Astrocyte (in vitro differentiated cells and primary cell): Measurements from ENCODE around the gene MRRF.

ENCODE experiments used
- CTCF ChIP-seq: IDR thresholded peaks from 2 replicates; pipeline ENCODE4 v1.5.1; 2011; ENCODE audit warnings: low read depth, mild to moderate bottlenecking, inconsistent platforms, low read length, moderate library complexity; ENCODE audit not compliant: insufficient read depth
- EZH2 ChIP-seq: IDR thresholded peaks from 2 replicates; pipeline ENCODE4 v1.6.1; 2012; ENCODE audit warnings: mild to moderate bottlenecking, low read length, inconsistent platforms; ENCODE audit not compliant: insufficient read depth

DNA sequence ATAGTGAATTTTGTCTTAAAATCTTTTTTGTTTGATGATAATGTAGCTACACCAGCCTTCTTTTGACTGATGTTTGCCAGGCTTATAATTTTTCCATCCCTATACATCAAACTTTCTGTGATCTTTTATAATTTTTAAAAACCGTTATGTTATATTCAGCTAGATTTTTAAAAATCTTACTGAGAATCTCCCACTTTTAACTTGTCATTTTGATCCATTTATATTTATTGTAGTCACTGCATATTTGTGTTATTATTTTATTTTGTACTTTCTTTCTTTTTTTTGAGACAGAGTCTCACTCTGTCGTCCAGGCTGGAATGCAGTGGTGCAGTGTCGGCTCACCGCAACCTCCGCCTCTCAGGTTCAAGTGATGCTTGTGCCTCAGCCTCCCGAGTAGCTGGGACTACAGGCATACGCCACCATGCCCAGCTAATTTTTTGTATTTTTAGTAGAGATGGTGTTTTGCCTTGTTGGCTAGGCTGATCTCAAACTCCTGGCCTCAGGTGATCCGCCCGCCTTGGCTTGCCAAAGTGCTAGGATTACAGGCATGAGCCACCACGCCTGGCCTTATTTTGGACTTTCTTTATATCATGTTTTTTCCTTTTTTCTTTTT lies 12.7 kb downstream of the MRRF start:
- TF ChIP-seq CTCF (no peak), EZH2 (no peak)
